ENCODE measurements around the gene SSH2.

SSH2 gene, protein sequence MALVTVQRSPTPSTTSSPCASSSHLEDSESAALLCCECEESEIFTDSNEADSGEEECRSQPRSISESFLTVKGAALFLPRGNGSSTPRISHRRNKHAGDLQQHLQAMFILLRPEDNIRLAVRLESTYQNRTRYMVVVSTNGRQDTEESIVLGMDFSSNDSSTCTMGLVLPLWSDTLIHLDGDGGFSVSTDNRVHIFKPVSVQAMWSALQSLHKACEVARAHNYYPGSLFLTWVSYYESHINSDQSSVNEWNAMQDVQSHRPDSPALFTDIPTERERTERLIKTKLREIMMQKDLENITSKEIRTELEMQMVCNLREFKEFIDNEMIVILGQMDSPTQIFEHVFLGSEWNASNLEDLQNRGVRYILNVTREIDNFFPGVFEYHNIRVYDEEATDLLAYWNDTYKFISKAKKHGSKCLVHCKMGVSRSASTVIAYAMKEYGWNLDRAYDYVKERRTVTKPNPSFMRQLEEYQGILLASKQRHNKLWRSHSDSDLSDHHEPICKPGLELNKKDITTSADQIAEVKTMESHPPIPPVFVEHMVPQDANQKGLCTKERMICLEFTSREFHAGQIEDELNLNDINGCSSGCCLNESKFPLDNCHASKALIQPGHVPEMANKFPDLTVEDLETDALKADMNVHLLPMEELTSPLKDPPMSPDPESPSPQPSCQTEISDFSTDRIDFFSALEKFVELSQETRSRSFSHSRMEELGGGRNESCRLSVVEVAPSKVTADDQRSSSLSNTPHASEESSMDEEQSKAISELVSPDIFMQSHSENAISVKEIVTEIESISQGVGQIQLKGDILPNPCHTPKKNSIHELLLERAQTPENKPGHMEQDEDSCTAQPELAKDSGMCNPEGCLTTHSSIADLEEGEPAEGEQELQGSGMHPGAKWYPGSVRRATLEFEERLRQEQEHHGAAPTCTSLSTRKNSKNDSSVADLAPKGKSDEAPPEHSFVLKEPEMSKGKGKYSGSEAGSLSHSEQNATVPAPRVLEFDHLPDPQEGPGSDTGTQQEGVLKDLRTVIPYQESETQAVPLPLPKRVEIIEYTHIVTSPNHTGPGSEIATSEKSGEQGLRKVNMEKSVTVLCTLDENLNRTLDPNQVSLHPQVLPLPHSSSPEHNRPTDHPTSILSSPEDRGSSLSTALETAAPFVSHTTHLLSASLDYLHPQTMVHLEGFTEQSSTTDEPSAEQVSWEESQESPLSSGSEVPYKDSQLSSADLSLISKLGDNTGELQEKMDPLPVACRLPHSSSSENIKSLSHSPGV (N-terminal part only)

GRCh38 chr17:29929533-29930408 lies at the start of gene SSH2:
Gene SSH2 (minus strand): TSS chr17:29930228. CDS start chr17:29930000, 228 bp downstream.
- Histone ChIP-seq H3K4me1 (peaks cover 7% of the 10 kb centered on the region), H3K9ac (peak within 1 kb of the TSS; percentile 44), H3K4me3 (ENCODE audit: low read depth, low read length) (peak within 1 kb of the TSS; percentile 83), H3K4me2 (ENCODE audit: low read length) (peak within 1 kb of the TSS; percentile 80), H3K36me3 (ENCODE audit: control insufficient read depth, insufficient read depth, low read length) (no peaks in the 10 kb centered on the region), H3K79me2 (peaks cover 13% of the 10 kb centered on the region), H3K27me3 (ENCODE audit: control insufficient read depth, insufficient read depth, low read length) (no peaks in the 10 kb centered on the region), H3K9me3 (ENCODE audit: control insufficient read depth, low read length) (no peaks in the 10 kb centered on the region), H3K27ac (peak within 1 kb of the TSS; percentile 68), H2AFZ (peak within 1 kb of the TSS; percentile 89)
- peak; percentile 11 for TF ChIP-seq CTCF (IDR thresholded peaks at IDR 0.05)

GRCh38 chr17:29977836-29978235 lies 47.8 kb upstream of the SSH2 start:
- Histone ChIP-seq H3K27ac (no peak overlapping the region), H2AFZ (no peak overlapping the region), H3K79me2 (no peaks in the 10 kb centered on the region), H3K9ac (no peak overlapping the region), H3K4me1 (no peaks in the 10 kb centered on the region), H3K27me3 (ENCODE audit: control insufficient read depth, insufficient read depth, low read length) (no peaks in the 10 kb centered on the region), H3K4me2 (ENCODE audit: low read length) (no peak overlapping the region), H3K36me3 (ENCODE audit: control insufficient read depth, insufficient read depth, low read length) (no peaks in the 10 kb centered on the region), H3K4me3 (ENCODE audit: low read depth, low read length) (no peak overlapping the region), H3K9me3 (ENCODE audit: control insufficient read depth, low read length) (no peaks in the 10 kb centered on the region)
- no peak for TF ChIP-seq CTCF (IDR thresholded peaks at IDR 0.05)

DNA sequence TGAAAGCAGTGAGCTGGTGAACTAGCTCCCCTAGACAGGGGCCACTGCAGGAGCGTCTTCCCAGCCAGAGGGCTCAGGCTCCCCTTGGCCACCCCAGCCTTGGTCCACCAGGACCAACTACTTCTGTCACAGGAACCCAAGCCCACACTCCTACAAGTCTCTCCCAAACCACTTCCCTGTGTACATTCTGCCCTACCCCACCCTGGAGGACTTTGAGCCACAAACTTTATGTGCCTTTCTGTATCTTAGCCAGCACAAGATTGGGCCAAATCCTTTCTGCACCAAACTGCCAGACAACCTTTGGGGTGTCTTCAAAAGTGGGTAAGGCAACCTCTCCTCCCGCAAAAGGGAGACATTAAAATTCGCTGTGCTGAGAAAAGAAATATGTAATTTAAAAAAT lies 43.0 kb upstream of the SSH2 start:
- H3K36me3 ChIP-seq (ENCODE audit: control insufficient read depth, insufficient read depth, low read length) = no peaks in the 10 kb centered on the region
- H3K9ac ChIP-seq = no peak overlapping the region
- H3K4me2 ChIP-seq (ENCODE audit: low read length) = no peak overlapping the region
- H3K27me3 ChIP-seq (ENCODE audit: control insufficient read depth, insufficient read depth, low read length) = no peaks in the 10 kb centered on the region
- H3K27ac ChIP-seq = no peak overlapping the region
- no peaks in the 10 kb centered on the region for H3K79me2 ChIP-seq
- H3K4me3 ChIP-seq (ENCODE audit: low read depth, low read length) = no peak overlapping the region
- no peaks in the 10 kb centered on the region for H3K4me1 ChIP-seq
- H3K9me3 ChIP-seq (ENCODE audit: control insufficient read depth, low read length) = no peaks in the 10 kb centered on the region
- TF ChIP-seq CTCF (IDR thresholded peaks at IDR 0.05) = no peak
- no peak overlapping the region for H2AFZ ChIP-seq

- Histone ChIP-seq H3K4me2 (ENCODE audit: low read length) (no peak overlapping the region), H2AFZ (no peak overlapping the region), H3K4me3 (ENCODE audit: low read depth, low read length) (no peak overlapping the region), H3K27ac (no peak overlapping the region), H3K27me3 (ENCODE audit: control insufficient read depth, insufficient read depth, low read length) (no peaks in the 10 kb centered on the region), H3K9me3 (ENCODE audit: control insufficient read depth, low read length) (no peaks in the 10 kb centered on the region), H3K4me1 (no peaks in the 10 kb centered on the region), H3K9ac (no peak overlapping the region), H3K79me2 (no peaks in the 10 kb centered on the region), H3K36me3 (ENCODE audit: control insufficient read depth, insufficient read depth, low read length) (no peaks in the 10 kb centered on the region)
- TF ChIP-seq CTCF (IDR thresholded peaks at IDR 0.05) = no peak
Measured at GRCh38 chr17:29972277-29972676, 42.2 kb upstream of the SSH2 start.

Data from parathyroid adenoma (tissue), 2 donors.